SK-N-SH (cell line): Measurements from ENCODE around the gene HTR6. TPM values are rescaled to one million over a fixed set of nuclear protein-coding genes. Genes with fewer than 3 reads are reported as not detected.
A peak's percentile ranks its signal among the peaks of the same experiment; 100 is the strongest.

Experiments used
- CTCF ChIA-PET: fragments of 300-600, 350-600 bp; formaldehyde crosslinking; extraction: SDS; loops from one replicate; lab custom pipeline; 2021; lab: Yijun Ruan, JAX
- POLR2A ChIA-PET: fragments of 350-600 bp; sonication (Branson Sonifier 250); formaldehyde crosslinking; extraction: SDS; loops from one replicate; lab custom pipeline; 2020; ENCODE audit warnings: antibody characterized with exemption, inconsistent platforms; lab: Yijun Ruan, JAX
- DNase-seq: peaks from one replicate; pipeline ENCODE4 v3.0.0; 2012
- H2AFZ ChIP-seq: fragments of 200-600 bp; sonication (generic); 2 replicates; pipeline ENCODE4 v1.8.1; 2016; ENCODE audit warnings: antibody characterized with exemption, mild to moderate bottlenecking, low read depth
- H3F3A ChIP-seq: fragments of 200-600 bp; sonication (generic); replicated peaks from 2 replicates; pipeline ENCODE3; 2016; ENCODE audit warnings: antibody characterized with exemption, mild to moderate bottlenecking; ENCODE audit not compliant: insufficient read depth
- H3K27ac ChIP-seq, 2 experiments: fragments of 200-500 bp in 1 of 2; fragments of 200-600 bp in 1 of 2; sonication (Bioruptor generic) in 1 of 2; sonication (generic), shearing (Covaris generic) in 1 of 2; 2 replicates each; pipeline versions ENCODE4 v1.5.1 to v1.6.1; 2014 to 2016; ENCODE audit warnings: low read depth in 2 of 2, inconsistent platforms in 1 of 2, low read length in 1 of 2, mild to moderate bottlenecking in 1 of 2, mixed read lengths in 1 of 2
- H3K27me3 ChIP-seq: fragments of 200-600 bp; sonication (generic), shearing (Covaris generic); 2 replicates; pipeline ENCODE4 v1.6.1; 2016; ENCODE audit warnings: mixed run types; ENCODE audit not compliant: insufficient read depth
- H3K36me3 ChIP-seq, 2 experiments: fragments of 200-500 bp in 1 of 2; fragments of 200-600 bp in 1 of 2; sonication (Bioruptor generic) in 1 of 2; sonication (generic) in 1 of 2; replicated peaks in 1 of 2; 2 replicates each; pipeline versions ENCODE3 to v1.5.1; 2014 to 2016; ENCODE audit warnings: low read length in 1 of 2, mild to moderate bottlenecking in 1 of 2; ENCODE audit not compliant: insufficient read depth in 2 of 2, control insufficient read depth in 1 of 2
- H3K4me1 ChIP-seq, 2 experiments: fragments of 200-500 bp in 1 of 2; fragments of 200-600 bp in 1 of 2; sonication (Bioruptor generic) in 1 of 2; sonication (generic), shearing (Covaris generic) in 1 of 2; 2 replicates each; pipeline versions ENCODE4 v1.5.1 to v1.6.1; 2014 to 2016; ENCODE audit warnings: low read depth in 1 of 2, low read length in 1 of 2, mixed run types in 1 of 2; ENCODE audit not compliant: insufficient read depth in 2 of 2, control insufficient read depth in 1 of 2
- H3K4me2 ChIP-seq: fragments of 200-600 bp; sonication (generic), shearing (Covaris generic); 2 replicates; pipeline ENCODE4 v1.6.1; 2017; ENCODE audit warnings: mixed run types
- H3K4me3 ChIP-seq, 2 experiments: fragments of 200-500 bp in 1 of 2; fragments of 200-600 bp in 1 of 2; sonication (Bioruptor generic) in 1 of 2; sonication (generic), shearing (Covaris generic) in 1 of 2; 2 replicates each; pipeline versions ENCODE4 v1.5.1 to v1.8.1; 2014 to 2016; ENCODE audit warnings: low read depth in 2 of 2, inconsistent platforms in 1 of 2, low read length in 1 of 2, mild to moderate bottlenecking in 1 of 2, mixed read lengths in 1 of 2, moderate library complexity in 1 of 2
- H3K79me2 ChIP-seq: fragments of 200-600 bp; sonication (generic); 2 replicates; pipeline ENCODE4 v1.8.1; 2017; ENCODE audit warnings: mild to moderate bottlenecking; ENCODE audit not compliant: insufficient read depth
- H3K9ac ChIP-seq: fragments of 200-600 bp; sonication (generic); 2 replicates; pipeline ENCODE4 v1.6.1; 2017; ENCODE audit warnings: mixed run types
- H3K9me2 ChIP-seq: fragments of 200-600 bp; sonication (generic); 2 replicates; pipeline ENCODE4 v1.6.1; 2017; ENCODE audit warnings: mixed run types
- H3K9me3 ChIP-seq: fragments of 200-600 bp; sonication (generic); 2 replicates; pipeline ENCODE4 v1.6.1; 2017; ENCODE audit warnings: mixed run types, mild to moderate bottlenecking, moderate library complexity
- H4K20me1 ChIP-seq: fragments of 200-600 bp; sonication (generic); 2 replicates; pipeline ENCODE4 v1.6.1; 2017; ENCODE audit warnings: mild to moderate bottlenecking, mixed run types; ENCODE audit not compliant: insufficient read depth
- EP300 ChIP-seq, 2 experiments: IDR thresholded peaks; 2 replicates each; pipeline versions ENCODE4 v1.4.0 to v1.6.1; 2012; ENCODE audit warnings: borderline replicate concordance in 1 of 2, low read depth in 1 of 2, low read length in 1 of 2
- FOSL2 ChIP-seq: IDR thresholded peaks from 2 replicates; pipeline ENCODE4 v1.4.0; 2012; ENCODE audit warnings: low read depth, mild to moderate bottlenecking, moderate library complexity, borderline replicate concordance
- GATA2 ChIP-seq: sonication (generic); formaldehyde crosslinking; IDR thresholded peaks from 2 replicates; pipeline ENCODE4 v1.5.0; 2020; ENCODE audit warnings: mild to moderate bottlenecking, missing genetic modification reagents
- MEF2A ChIP-seq: IDR thresholded peaks from 2 replicates; pipeline ENCODE4 v1.4.0; 2012; ENCODE audit warnings: low read depth, borderline replicate concordance
- MXI1 ChIP-seq: IDR thresholded peaks from 2 replicates; pipeline ENCODE4 v1.6.1; 2012; ENCODE audit warnings: mild to moderate bottlenecking, low read depth, low read length, improper control_type of control experiment
- NRF1 ChIP-seq: IDR thresholded peaks from 2 replicates; pipeline ENCODE4 v1.6.1; 2012; ENCODE audit warnings: low read depth, mild to moderate bottlenecking, low read length
- RCOR1 ChIP-seq: fragments of 150-350 bp; IDR thresholded peaks from 2 replicates; pipeline ENCODE4 v1.6.1; 2017; ENCODE audit warnings: antibody characterized with exemption, low read length
- SIN3A ChIP-seq: IDR thresholded peaks from 2 replicates; pipeline ENCODE4 v1.6.1; 2012; ENCODE audit warnings: low read depth, mild to moderate bottlenecking, low read length, moderate library complexity, borderline replicate concordance
- TEAD4 ChIP-seq: IDR thresholded peaks from 2 replicates; pipeline ENCODE4 v1.4.0; 2012; ENCODE audit warnings: mild to moderate bottlenecking, borderline replicate concordance; ENCODE audit not compliant: insufficient read depth
- WGBS: methylation state at CpG from one replicate; pipeline ENCODE4 v1.1.6; 2017; ENCODE audit warnings: low lambda C conversion rate; 5-methylcytosine and 5-hydroxymethylcytosine counted together
- polyA plus RNA-seq, 3 experiments: library from polyadenylated mRNA; depleted of rRNA; stranded (reverse); fragments of >200 nt; gene quantifications; 2 replicates each; pipeline ENCODE4 v1.2.3, GENCODE V29; 2012
- TF ChIP-seq, protein P1 (sequence below): IDR thresholded peaks from 2 replicates; pipeline ENCODE4 v1.6.1; 2012; ENCODE audit warnings: mild to moderate bottlenecking, low read depth, low read length, moderate library complexity
- TF ChIP-seq, protein P2 (sequence below): fragments of 150-350 bp; IDR thresholded peaks from 2 replicates; pipeline ENCODE4 v1.6.1; 2017; ENCODE audit warnings: antibody characterized with exemption, low read length, low read depth, borderline replicate concordance
- TF ChIP-seq, protein P3 (sequence below): fragments of 150-350 bp; IDR thresholded peaks from 2 replicates; pipeline ENCODE4 v1.6.1; 2016; ENCODE audit warnings: mild to moderate bottlenecking, low read depth, low read length

Gene HTR6
- polyA plus RNA-seq, 1 of the 3 experiments (the other 2 are of a cell fraction): 0.05 TPM

DNA sequence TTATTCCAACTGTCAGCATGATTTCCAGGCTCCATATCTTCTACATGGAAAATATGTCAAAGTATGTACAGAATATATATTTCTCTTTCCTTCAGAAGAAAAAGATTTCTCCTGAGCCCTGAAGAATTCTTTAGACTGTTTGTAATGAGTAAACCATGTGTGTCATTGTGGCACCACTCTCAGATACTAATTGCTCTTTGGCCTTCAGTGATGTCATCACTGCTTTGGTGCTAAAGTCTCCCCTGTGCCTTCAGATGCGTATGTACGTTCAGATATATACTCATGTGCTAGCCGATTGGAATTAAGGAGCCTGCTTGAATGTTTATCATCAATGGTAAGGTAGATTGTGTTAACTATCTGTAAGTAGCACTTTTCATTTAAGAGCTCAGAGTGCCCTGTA, 41.2 kb upstream of the HTR6 start:
- H3K36me3 ChIP-seq: peaks cover 40 to 45% of the 10 kb centered on the region in 2 experiments
- no peak overlapping the region for H3K4me3 ChIP-seq
- peaks cover 18% of the 10 kb centered on the region for H4K20me1 ChIP-seq
- H3K27ac ChIP-seq: no peak overlapping the region
- no peak overlapping the region for H2AFZ ChIP-seq
- H3F3A ChIP-seq: peaks cover 6% of the 10 kb centered on the region
- H3K9ac ChIP-seq: no peak overlapping the region
- ChIA-PET CTCF (interaction anchor here (0.8 kb wide), 1 partner anchor 37 kb away, joined by 3 read pairs; no protein-coding TSS in a partner anchor), POLR2A (interaction anchor here (0.6 kb wide), 1 partner anchor 77 kb away, joined by 4 read pairs; no protein-coding TSS in a partner anchor)
- H3K9me2 ChIP-seq: no peaks in the 10 kb centered on the region
- no peaks in the 10 kb centered on the region for H3K9me3 ChIP-seq
- H3K79me2 ChIP-seq: peaks cover 46% of the 10 kb centered on the region
- no peaks in the 10 kb centered on the region for H3K27me3 ChIP-seq
- no peak for TF ChIP-seq NRF1
- TF ChIP-seq, protein P1, sequence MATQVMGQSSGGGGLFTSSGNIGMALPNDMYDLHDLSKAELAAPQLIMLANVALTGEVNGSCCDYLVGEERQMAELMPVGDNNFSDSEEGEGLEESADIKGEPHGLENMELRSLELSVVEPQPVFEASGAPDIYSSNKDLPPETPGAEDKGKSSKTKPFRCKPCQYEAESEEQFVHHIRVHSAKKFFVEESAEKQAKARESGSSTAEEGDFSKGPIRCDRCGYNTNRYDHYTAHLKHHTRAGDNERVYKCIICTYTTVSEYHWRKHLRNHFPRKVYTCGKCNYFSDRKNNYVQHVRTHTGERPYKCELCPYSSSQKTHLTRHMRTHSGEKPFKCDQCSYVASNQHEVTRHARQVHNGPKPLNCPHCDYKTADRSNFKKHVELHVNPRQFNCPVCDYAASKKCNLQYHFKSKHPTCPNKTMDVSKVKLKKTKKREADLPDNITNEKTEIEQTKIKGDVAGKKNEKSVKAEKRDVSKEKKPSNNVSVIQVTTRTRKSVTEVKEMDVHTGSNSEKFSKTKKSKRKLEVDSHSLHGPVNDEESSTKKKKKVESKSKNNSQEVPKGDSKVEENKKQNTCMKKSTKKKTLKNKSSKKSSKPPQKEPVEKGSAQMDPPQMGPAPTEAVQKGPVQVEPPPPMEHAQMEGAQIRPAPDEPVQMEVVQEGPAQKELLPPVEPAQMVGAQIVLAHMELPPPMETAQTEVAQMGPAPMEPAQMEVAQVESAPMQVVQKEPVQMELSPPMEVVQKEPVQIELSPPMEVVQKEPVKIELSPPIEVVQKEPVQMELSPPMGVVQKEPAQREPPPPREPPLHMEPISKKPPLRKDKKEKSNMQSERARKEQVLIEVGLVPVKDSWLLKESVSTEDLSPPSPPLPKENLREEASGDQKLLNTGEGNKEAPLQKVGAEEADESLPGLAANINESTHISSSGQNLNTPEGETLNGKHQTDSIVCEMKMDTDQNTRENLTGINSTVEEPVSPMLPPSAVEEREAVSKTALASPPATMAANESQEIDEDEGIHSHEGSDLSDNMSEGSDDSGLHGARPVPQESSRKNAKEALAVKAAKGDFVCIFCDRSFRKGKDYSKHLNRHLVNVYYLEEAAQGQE: no peak
- TF ChIP-seq GATA2 (CRISPR knock-in tag): no peak
- TF ChIP-seq MXI1: no peak
- TF ChIP-seq MEF2A: no peak
- TF ChIP-seq EP300 (IDR thresholded peaks at IDR 0.05; ENCODE audit: borderline replicate concordance in 1 of 2, low read depth in 1 of 2, low read length in 1 of 2): no peak
- TF ChIP-seq, protein P2, sequence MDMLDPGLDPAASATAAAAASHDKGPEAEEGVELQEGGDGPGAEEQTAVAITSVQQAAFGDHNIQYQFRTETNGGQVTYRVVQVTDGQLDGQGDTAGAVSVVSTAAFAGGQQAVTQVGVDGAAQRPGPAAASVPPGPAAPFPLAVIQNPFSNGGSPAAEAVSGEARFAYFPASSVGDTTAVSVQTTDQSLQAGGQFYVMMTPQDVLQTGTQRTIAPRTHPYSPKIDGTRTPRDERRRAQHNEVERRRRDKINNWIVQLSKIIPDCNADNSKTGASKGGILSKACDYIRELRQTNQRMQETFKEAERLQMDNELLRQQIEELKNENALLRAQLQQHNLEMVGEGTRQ: no peak
- 93% methylated on average over 3 of the region's 3 CpGs for WGBS
- H3K4me2 ChIP-seq: no peak overlapping the region
- DNase-seq: no peak
- peaks cover 8 to 19% of the 10 kb centered on the region in 2 experiments; a peak in 3 of 4 replicates for H3K4me1 ChIP-seq

DNA sequence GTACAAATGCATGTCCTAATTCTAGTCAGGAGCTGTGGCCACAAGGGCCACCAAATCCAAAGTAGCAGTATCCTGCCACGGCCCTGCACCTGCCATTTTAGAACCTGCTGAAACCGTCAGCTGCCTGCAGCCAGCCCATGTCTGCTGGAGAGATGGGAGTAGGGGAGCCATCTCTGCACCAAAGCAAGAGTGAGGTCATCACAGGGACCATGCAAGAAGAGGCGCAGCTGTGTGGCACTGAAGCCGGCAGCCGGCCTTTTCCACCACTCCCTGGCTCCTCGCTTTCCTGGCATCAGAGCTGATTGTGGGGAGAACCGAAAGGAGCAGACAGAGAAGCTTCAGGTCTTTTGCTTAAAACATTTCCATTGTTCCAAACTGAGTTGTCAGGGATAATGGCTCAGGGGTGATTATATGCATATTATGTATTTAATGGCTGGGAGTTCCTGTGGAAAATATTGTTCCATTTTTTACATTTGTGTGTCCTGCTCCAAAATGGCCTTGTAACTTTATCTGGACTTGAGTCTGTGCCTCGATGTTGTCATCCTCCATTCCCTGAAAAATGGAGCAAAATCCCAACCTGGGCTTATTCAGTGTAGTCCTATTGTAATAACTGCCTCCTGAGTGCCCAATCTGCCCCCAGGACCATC, 39.3 kb upstream of the HTR6 start:
- Histone ChIP-seq H3K9ac (no peak overlapping the region), H3K4me3 (no peak overlapping the region), H3K9me2 (no peaks in the 10 kb centered on the region), H3K9me3 (no peaks in the 10 kb centered on the region), H3K27ac (peak overlapping the region in 1 of 2 experiments; percentile 53; a peak in 1 of 4 replicates), H3K4me1 (peaks cover 8 to 15% of the 10 kb centered on the region in 2 experiments; a peak in 3 of 4 replicates), H3K27me3 (no peaks in the 10 kb centered on the region), H3F3A (peaks cover 2% of the 10 kb centered on the region), H3K36me3 (peaks cover 37 to 56% of the 10 kb centered on the region in 2 experiments), H4K20me1 (peaks cover 17% of the 10 kb centered on the region), H3K79me2 (peaks cover 28% of the 10 kb centered on the region), H2AFZ (no peak overlapping the region), H3K4me2 (no peak overlapping the region)
- ChIA-PET CTCF (interaction anchor here (0.7 to 1.7 kb wide), 5 partner anchors 13 to 278 kb away, joined by 3 to 8 read pairs (median 3); no protein-coding TSS in a partner anchor), POLR2A (no interaction called here)
- TF ChIP-seq MXI1 (no peak), TEAD4 (no peak), RCOR1 (no peak), SIN3A (no peak), FOSL2 (no peak)
- TF ChIP-seq, protein P3, sequence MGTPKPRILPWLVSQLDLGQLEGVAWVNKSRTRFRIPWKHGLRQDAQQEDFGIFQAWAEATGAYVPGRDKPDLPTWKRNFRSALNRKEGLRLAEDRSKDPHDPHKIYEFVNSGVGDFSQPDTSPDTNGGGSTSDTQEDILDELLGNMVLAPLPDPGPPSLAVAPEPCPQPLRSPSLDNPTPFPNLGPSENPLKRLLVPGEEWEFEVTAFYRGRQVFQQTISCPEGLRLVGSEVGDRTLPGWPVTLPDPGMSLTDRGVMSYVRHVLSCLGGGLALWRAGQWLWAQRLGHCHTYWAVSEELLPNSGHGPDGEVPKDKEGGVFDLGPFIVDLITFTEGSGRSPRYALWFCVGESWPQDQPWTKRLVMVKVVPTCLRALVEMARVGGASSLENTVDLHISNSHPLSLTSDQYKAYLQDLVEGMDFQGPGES: no peak
- WGBS: 94% methylated on average over 6 of the region's 8 CpGs
- DNase-seq: no peak
